Measurements from ENCODE around the gene PLEKHA5.

- no peak for TF ChIP-seq CTCF (conservative IDR thresholded peaks at IDR 0.05; ENCODE audit: low read depth, low read length)
- TF ChIP-seq EZH2 (IDR thresholded peaks at IDR 0.05; ENCODE audit: borderline replicate concordance, low read depth, low read length, poor library complexity, severe bottlenecking): no peak
Measured at GRCh38 chr12:19120795-19121194, 8.7 kb upstream of the PLEKHA5 start.

Measured in A673 (cell line).